Liver (tissue), 9 donors: ENCODE measurements around the gene CERS4. TPM values are rescaled to one million over a fixed set of nuclear protein-coding genes. Genes with fewer than 3 reads are reported as not detected.

Source experiments
- DNase-seq: peaks from one replicate; pipeline ENCODE4 v3.0.0-alpha.2; 2017; ENCODE audit warnings: low spot score
- H3K27ac ChIP-seq, 2 donors: one replicate each; pipeline ENCODE4 v1.7.0; 2013; ENCODE audit warnings: inconsistent platforms in 2 of 2, low read length in 2 of 2, control low read depth in 1 of 2, low read depth in 1 of 2, mild to moderate bottlenecking in 1 of 2
- H3K27me3 ChIP-seq, 4 donors: one replicate each; pipeline versions ENCODE4 v1.6.1 to v1.7.0; 2013; ENCODE audit warnings: low read length in 3 of 4, inconsistent platforms in 1 of 4, mild to moderate bottlenecking in 1 of 4, moderate library complexity in 1 of 4; ENCODE audit not compliant: control insufficient read depth in 4 of 4, insufficient read depth in 4 of 4
- H3K36me3 ChIP-seq, 4 donors: one replicate each; pipeline versions ENCODE4 v1.6.1 to v1.7.0; 2013; ENCODE audit warnings: low read length in 3 of 4, mild to moderate bottlenecking in 3 of 4, low read depth in 1 of 4, moderate library complexity in 1 of 4; ENCODE audit not compliant: control insufficient read depth in 4 of 4, insufficient read depth in 3 of 4
- H3K4me1 ChIP-seq, 4 donors: one replicate each; pipeline versions ENCODE4 v1.6.1 to v1.7.0; 2013; ENCODE audit warnings: low read length in 3 of 4, mild to moderate bottlenecking in 3 of 4, moderate library complexity in 1 of 4; ENCODE audit not compliant: control insufficient read depth in 4 of 4, insufficient read depth in 4 of 4
- H3K4me3 ChIP-seq, 3 donors: one replicate each; pipeline versions ENCODE4 v1.6.1 to v1.7.0; 2013; ENCODE audit warnings: low read length in 3 of 3, control low read depth in 1 of 3, low read depth in 1 of 3, mild to moderate bottlenecking in 1 of 3
- H3K9ac ChIP-seq, 2 donors: one replicate each; pipeline ENCODE4 v1.7.0; 2013; ENCODE audit warnings: low read length in 2 of 2, mild to moderate bottlenecking in 2 of 2, moderate library complexity in 2 of 2, control low read depth in 1 of 2, low read depth in 1 of 2
- H3K9me3 ChIP-seq, 4 donors: one replicate each; pipeline versions ENCODE4 v1.6.1 to v1.7.0; 2013; ENCODE audit warnings: low read length in 3 of 4; ENCODE audit not compliant: control insufficient read depth in 4 of 4
- EGR1 ChIP-seq, 2 donors: IDR thresholded peaks; 2 replicates each; pipeline ENCODE4 v1.6.1; 2016 to 2018; ENCODE audit warnings: antibody characterized with exemption in 2 of 2, low read depth in 2 of 2
- FOXA1 ChIP-seq: IDR thresholded peaks from 2 replicates; pipeline ENCODE4 v1.6.1; 2016; ENCODE audit warnings: antibody characterized with exemption
- FOXA2 ChIP-seq: IDR thresholded peaks from 2 replicates; pipeline ENCODE4 v1.6.1; 2016; ENCODE audit warnings: antibody characterized with exemption
- GABPA ChIP-seq, 2 donors: IDR thresholded peaks in 1 of 2; conservative IDR thresholded peaks in 1 of 2; 2 replicates each; pipeline ENCODE4 v1.6.1; 2016; ENCODE audit warnings: antibody characterized with exemption in 2 of 2, mild to moderate bottlenecking in 1 of 2, moderate library complexity in 1 of 2
- HNF4A ChIP-seq, 2 donors: conservative IDR thresholded peaks; 2 replicates each; pipeline ENCODE4 v1.6.1; 2016; ENCODE audit warnings: antibody characterized with exemption in 2 of 2, mild to moderate bottlenecking in 2 of 2
- HNF4G ChIP-seq: IDR thresholded peaks from 2 replicates; pipeline ENCODE4 v1.6.1; 2016; ENCODE audit warnings: antibody characterized with exemption
- JUND ChIP-seq, 2 donors: IDR thresholded peaks; 2 replicates each; pipeline ENCODE4 v1.6.1; 2016; ENCODE audit warnings: antibody characterized with exemption in 2 of 2
- NR2F2 ChIP-seq: IDR thresholded peaks from 2 replicates; pipeline ENCODE4 v1.6.1; 2016; ENCODE audit warnings: antibody characterized with exemption
- RAD21 ChIP-seq, 2 donors: IDR thresholded peaks; 2 replicates each; pipeline ENCODE4 v1.6.1; 2016; ENCODE audit warnings: antibody characterized with exemption in 2 of 2, mild to moderate bottlenecking in 2 of 2
- RXRA ChIP-seq, 2 donors: IDR thresholded peaks; 2 replicates each; pipeline ENCODE4 v1.6.1; 2017 to 2018; ENCODE audit warnings: antibody characterized with exemption in 2 of 2, mild to moderate bottlenecking in 1 of 2
- SP1 ChIP-seq: IDR thresholded peaks from 2 replicates; pipeline ENCODE4 v1.6.1; 2018; ENCODE audit warnings: antibody characterized with exemption, mild to moderate bottlenecking
- TAF1 ChIP-seq: conservative IDR thresholded peaks from 2 replicates; pipeline ENCODE4 v1.6.1; 2016; ENCODE audit warnings: antibody characterized with exemption, mild to moderate bottlenecking
- YY1 ChIP-seq: IDR thresholded peaks from 2 replicates; pipeline ENCODE4 v1.6.1; 2016; ENCODE audit warnings: antibody characterized with exemption, mild to moderate bottlenecking
- WGBS: extraction: QIAGEN DNeasy Blood & Tissue Kit; methylation state at CpG from one replicate; pipeline ENCODE4 v1.1.7; 2013; 5-methylcytosine and 5-hydroxymethylcytosine counted together
- polyA plus RNA-seq, 2 donors: library from polyadenylated mRNA; stranded (reverse) in 1 of 2; unstranded in 1 of 2; fragments of 200-250 nt in 1 of 2; fragments of >200 nt in 1 of 2; fragmentation: Nextera tagmentation in 1 of 2; extraction: Ambion mirVana in 1 of 2; gene quantifications; one replicate each; pipeline versions ENCODE4 v1.2.1 to v1.2.3, GENCODE V29; 2013 to 2015
- total RNA-seq, 2 donors: library from RNA; depleted of rRNA; stranded (reverse); fragments of >200 nt; gene quantifications; one replicate each; pipeline ENCODE4 v1.2.3, GENCODE V29; 2014
- TF ChIP-seq, protein P1 (sequence below): fragments of 150-350 bp; IDR thresholded peaks from 2 replicates; pipeline ENCODE4 v1.5.1; 2017; ENCODE audit warnings: improper control_type of control experiment, low read depth, low read length; ENCODE audit not compliant: missing input control
- TF ChIP-seq, protein P2 (sequence below): IDR thresholded peaks from 2 replicates; pipeline ENCODE4 v1.6.1; 2016; ENCODE audit warnings: antibody characterized with exemption
- TF ChIP-seq, protein P3 (sequence below): IDR thresholded peaks from 2 replicates; pipeline ENCODE4 v1.6.1; 2016; ENCODE audit warnings: antibody characterized with exemption
- TF ChIP-seq, protein P4 (sequence below): IDR thresholded peaks from 2 replicates; pipeline ENCODE4 v1.6.1; 2016; ENCODE audit warnings: antibody characterized with exemption
- TF ChIP-seq, protein P5 (sequence below): IDR thresholded peaks from 2 replicates; pipeline ENCODE4 v1.6.1; 2016; ENCODE audit warnings: antibody characterized with exemption, mild to moderate bottlenecking
- donor health status: healthy.
- donor health status: healthy.
- donor health status: healthy.
- donor health status: healthy.
- donor health status: healthy.

The CERS4 gene
- total and polyA plus RNA-seq, 4 donors: 42.7 to 65.1 (median 56.4) TPM

DNA sequence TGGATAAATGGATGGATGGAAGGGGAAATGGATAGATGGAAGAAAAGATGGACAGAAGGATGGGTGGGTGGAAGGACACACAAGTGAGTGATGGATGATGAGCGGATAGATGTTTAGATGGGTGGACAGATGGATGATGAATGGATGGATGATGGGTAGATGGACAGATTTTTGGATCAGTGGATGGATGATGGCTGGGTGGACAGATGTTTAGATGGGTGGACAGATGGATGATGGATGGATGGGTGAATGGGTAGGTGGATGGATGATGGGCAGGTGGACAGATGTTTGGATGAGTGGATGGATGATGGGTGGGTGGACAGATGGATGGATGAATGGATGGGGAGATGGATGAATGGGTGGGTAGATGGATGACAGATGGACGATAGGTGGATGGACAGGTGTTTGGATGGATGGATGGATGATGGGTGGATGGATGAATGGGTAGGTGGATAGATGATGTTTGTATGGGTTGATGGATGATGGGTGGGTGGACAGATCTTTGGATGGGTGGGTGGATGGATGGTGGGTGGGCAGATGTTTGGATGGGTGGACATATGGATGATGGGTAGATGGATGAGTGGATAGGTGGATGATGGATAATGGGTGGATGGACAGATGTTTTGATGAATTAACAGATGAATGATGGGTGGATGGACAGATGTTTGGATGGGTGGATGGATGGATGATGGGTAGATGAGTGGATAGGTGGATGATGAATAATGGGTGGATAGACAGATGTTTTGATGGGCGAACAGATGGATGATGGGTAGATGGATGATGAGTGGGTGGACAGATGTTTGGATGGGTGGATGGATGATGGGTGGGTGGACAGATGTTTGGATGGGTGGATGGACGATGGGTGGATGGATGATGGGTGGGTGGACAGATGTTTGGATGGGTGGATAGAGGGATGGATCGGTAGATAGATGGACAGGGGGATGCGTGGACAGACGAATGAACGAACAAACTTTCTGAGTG lies 39.5 kb downstream of the CERS4 start:
- WGBS: 98% methylated on average over 8 of the region's 8 CpGs

DNA sequence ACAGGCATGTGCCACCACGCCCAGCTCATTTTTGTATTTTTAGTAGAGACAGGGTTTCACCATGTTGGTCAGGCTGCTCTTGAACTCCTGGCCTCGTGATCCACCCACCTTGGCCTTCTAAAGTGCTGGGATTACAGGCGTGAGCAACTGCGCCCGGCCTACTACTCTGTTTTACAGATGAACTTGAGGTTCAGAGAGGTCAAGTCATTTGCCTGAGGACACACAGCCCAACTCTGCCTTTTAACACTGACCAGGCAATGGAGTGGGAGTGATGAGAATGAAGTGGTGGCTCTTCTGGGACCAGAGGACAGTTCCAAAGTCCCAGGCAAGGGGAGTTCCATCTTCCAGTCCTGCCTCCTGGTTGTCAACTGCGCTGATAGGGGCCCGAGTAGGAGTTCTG lies 41.4 kb downstream of the CERS4 start:
- no peaks in the 10 kb centered on the region for H3K9me3 ChIP-seq
- no peak overlapping the region for H3K4me3 ChIP-seq
- peaks cover 0 to 5% (median 0%) of the 10 kb centered on the region in 4 donors for H3K36me3 ChIP-seq
- no peak for DNase-seq
- 66% methylated on average over 7 of the region's 7 CpGs for WGBS
- no peak overlapping the region for H3K9ac ChIP-seq
- peak overlapping the region; percentile 58 to 79 for H3K27ac ChIP-seq
- H3K4me1 ChIP-seq: peaks cover 2 to 33% (median 26%) of the 10 kb centered on the region in 4 donors
- TF ChIP-seq JUND (IDR thresholded peaks at IDR 0.05) (peak in 1 of 2 donors; percentile 11), HNF4A (conservative IDR thresholded peaks at IDR 0.05) (peak in 1 of 2 donors; percentile 88), GABPA (IDR thresholded peaks at IDR 0.05 in 1 of 2, conservative IDR thresholded peaks at IDR 0.05 in 1 of 2) (no peak)
- H3K27me3 ChIP-seq: no peaks in the 10 kb centered on the region

More for the DNA sequence above, 39.5 kb downstream of the CERS4 start:
- no peak for TF ChIP-seq RAD21 (IDR thresholded peaks at IDR 0.05)
- TF ChIP-seq RXRA (IDR thresholded peaks at IDR 0.05): no peak
- no peak overlapping the region for H3K4me3 ChIP-seq
- H3K36me3 ChIP-seq: no peaks in the 10 kb centered on the region
- H3K27me3 ChIP-seq: no peaks in the 10 kb centered on the region
- H3K27ac ChIP-seq: no peak overlapping the region
- peaks cover 2 to 35% (median 27%) of the 10 kb centered on the region in 4 donors for H3K4me1 ChIP-seq
- no peaks in the 10 kb centered on the region for H3K9me3 ChIP-seq
- no peak for DNase-seq
- H3K9ac ChIP-seq: no peak overlapping the region

DNA sequence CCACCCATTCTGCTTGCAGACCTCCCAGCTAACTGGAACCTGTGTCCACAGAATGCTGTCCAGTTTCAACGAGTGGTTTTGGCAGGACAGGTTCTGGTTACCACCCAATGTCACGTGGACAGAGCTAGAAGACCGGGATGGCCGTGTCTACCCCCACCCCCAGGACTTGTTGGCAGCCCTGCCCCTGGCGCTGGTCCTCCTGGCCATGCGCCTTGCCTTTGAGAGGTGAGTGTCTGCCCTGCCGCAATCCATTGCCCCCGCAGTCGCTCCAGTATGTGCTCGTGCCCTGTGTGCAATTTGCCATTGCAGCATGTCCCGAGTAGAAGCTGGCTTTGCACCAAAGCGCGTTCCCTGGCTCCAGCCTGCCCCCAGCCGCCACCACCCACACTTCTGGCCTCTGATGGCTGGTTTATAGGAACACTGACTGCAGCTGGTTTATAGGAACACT lies 41.9 kb downstream of the CERS4 start:
- WGBS: 35% methylated on average over 14 of the region's 14 CpGs
- Histone ChIP-seq H3K4me1 (peaks cover 2 to 30% (median 23%) of the 10 kb centered on the region in 4 donors), H3K9me3 (no peaks in the 10 kb centered on the region), H3K27ac (peak overlapping the region; percentile 58 to 79), H3K27me3 (no peaks in the 10 kb centered on the region), H3K9ac (no peak overlapping the region), H3K36me3 (peaks cover 0 to 9% (median 2%) of the 10 kb centered on the region in 4 donors), H3K4me3 (no peak overlapping the region)
- DNase-seq: no peak
- TF ChIP-seq NR2F2: no peak
- TF ChIP-seq YY1: peak; percentile 93
- no peak for TF ChIP-seq TAF1
- TF ChIP-seq, protein P1, sequence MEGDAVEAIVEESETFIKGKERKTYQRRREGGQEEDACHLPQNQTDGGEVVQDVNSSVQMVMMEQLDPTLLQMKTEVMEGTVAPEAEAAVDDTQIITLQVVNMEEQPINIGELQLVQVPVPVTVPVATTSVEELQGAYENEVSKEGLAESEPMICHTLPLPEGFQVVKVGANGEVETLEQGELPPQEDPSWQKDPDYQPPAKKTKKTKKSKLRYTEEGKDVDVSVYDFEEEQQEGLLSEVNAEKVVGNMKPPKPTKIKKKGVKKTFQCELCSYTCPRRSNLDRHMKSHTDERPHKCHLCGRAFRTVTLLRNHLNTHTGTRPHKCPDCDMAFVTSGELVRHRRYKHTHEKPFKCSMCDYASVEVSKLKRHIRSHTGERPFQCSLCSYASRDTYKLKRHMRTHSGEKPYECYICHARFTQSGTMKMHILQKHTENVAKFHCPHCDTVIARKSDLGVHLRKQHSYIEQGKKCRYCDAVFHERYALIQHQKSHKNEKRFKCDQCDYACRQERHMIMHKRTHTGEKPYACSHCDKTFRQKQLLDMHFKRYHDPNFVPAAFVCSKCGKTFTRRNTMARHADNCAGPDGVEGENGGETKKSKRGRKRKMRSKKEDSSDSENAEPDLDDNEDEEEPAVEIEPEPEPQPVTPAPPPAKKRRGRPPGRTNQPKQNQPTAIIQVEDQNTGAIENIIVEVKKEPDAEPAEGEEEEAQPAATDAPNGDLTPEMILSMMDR: peak; percentile 45
- peak; percentile 59 for TF ChIP-seq FOXA2
- no peak for TF ChIP-seq GABPA (IDR thresholded peaks at IDR 0.05 in 1 of 2, conservative IDR thresholded peaks at IDR 0.05 in 1 of 2)
- peak; percentile 90 to 97 for TF ChIP-seq RXRA (IDR thresholded peaks at IDR 0.05)
- TF ChIP-seq, protein P2, sequence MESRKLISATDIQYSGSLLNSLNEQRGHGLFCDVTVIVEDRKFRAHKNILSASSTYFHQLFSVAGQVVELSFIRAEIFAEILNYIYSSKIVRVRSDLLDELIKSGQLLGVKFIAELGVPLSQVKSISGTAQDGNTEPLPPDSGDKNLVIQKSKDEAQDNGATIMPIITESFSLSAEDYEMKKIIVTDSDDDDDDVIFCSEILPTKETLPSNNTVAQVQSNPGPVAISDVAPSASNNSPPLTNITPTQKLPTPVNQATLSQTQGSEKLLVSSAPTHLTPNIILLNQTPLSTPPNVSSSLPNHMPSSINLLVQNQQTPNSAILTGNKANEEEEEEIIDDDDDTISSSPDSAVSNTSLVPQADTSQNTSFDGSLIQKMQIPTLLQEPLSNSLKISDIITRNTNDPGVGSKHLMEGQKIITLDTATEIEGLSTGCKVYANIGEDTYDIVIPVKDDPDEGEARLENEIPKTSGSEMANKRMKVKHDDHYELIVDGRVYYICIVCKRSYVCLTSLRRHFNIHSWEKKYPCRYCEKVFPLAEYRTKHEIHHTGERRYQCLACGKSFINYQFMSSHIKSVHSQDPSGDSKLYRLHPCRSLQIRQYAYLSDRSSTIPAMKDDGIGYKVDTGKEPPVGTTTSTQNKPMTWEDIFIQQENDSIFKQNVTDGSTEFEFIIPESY: peak; percentile 95
- peak; percentile 58 to 81 for TF ChIP-seq HNF4A (conservative IDR thresholded peaks at IDR 0.05)
- TF ChIP-seq EGR1 (IDR thresholded peaks at IDR 0.05; ENCODE audit: low read depth in 2 of 2): peak; percentile 83 to 91
- TF ChIP-seq SP1: peak; percentile 90
- TF ChIP-seq JUND (IDR thresholded peaks at IDR 0.05): peak; percentile 17 to 64
- peak; percentile 73 to 76 for TF ChIP-seq RAD21 (IDR thresholded peaks at IDR 0.05)
- TF ChIP-seq, protein P3, sequence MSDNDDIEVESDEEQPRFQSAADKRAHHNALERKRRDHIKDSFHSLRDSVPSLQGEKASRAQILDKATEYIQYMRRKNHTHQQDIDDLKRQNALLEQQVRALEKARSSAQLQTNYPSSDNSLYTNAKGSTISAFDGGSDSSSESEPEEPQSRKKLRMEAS: peak; percentile 94
- TF ChIP-seq HNF4G: peak; percentile 4
- TF ChIP-seq, protein P4, sequence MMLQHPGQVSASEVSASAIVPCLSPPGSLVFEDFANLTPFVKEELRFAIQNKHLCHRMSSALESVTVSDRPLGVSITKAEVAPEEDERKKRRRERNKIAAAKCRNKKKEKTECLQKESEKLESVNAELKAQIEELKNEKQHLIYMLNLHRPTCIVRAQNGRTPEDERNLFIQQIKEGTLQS: peak; percentile 83
- TF ChIP-seq, protein P5, sequence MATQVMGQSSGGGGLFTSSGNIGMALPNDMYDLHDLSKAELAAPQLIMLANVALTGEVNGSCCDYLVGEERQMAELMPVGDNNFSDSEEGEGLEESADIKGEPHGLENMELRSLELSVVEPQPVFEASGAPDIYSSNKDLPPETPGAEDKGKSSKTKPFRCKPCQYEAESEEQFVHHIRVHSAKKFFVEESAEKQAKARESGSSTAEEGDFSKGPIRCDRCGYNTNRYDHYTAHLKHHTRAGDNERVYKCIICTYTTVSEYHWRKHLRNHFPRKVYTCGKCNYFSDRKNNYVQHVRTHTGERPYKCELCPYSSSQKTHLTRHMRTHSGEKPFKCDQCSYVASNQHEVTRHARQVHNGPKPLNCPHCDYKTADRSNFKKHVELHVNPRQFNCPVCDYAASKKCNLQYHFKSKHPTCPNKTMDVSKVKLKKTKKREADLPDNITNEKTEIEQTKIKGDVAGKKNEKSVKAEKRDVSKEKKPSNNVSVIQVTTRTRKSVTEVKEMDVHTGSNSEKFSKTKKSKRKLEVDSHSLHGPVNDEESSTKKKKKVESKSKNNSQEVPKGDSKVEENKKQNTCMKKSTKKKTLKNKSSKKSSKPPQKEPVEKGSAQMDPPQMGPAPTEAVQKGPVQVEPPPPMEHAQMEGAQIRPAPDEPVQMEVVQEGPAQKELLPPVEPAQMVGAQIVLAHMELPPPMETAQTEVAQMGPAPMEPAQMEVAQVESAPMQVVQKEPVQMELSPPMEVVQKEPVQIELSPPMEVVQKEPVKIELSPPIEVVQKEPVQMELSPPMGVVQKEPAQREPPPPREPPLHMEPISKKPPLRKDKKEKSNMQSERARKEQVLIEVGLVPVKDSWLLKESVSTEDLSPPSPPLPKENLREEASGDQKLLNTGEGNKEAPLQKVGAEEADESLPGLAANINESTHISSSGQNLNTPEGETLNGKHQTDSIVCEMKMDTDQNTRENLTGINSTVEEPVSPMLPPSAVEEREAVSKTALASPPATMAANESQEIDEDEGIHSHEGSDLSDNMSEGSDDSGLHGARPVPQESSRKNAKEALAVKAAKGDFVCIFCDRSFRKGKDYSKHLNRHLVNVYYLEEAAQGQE: peak; percentile 93
- TF ChIP-seq FOXA1: peak; percentile 47
